Osteocyte (in vitro differentiated cells): ENCODE data around the gene LUZP2. TPM values are rescaled to one million over a fixed set of nuclear protein-coding genes. Genes with fewer than 3 reads are reported as not detected.

ENCODE experiments used
- DNase-seq: peaks from one replicate; pipeline ENCODE4 v3.0.0; 2021; ENCODE audit warnings: mixed read lengths; ENCODE audit not compliant: unreplicated experiment; ENCODE audit errors: extremely low spot score
- H3K27ac Mint-ChIP-seq: one replicate; pipeline ENCODE4 v1.8.0; 2021; ENCODE audit warnings: mild to moderate bottlenecking, mixed read lengths; ENCODE audit not compliant: unreplicated experiment
- H3K27me3 Mint-ChIP-seq: one replicate; pipeline ENCODE4 v1.8.0; 2021; ENCODE audit warnings: mixed read lengths; ENCODE audit not compliant: unreplicated experiment
- H3K36me3 Mint-ChIP-seq: one replicate; pipeline ENCODE4 v1.8.0; 2021; ENCODE audit warnings: mixed read lengths; ENCODE audit not compliant: unreplicated experiment
- H3K4me1 Mint-ChIP-seq: one replicate; pipeline ENCODE4 v1.8.0; 2021; ENCODE audit warnings: mixed read lengths; ENCODE audit not compliant: unreplicated experiment
- H3K4me3 Mint-ChIP-seq: one replicate; pipeline ENCODE4 v1.8.0; 2021; ENCODE audit warnings: mild to moderate bottlenecking, moderate library complexity, mixed read lengths; ENCODE audit not compliant: unreplicated experiment
- H3K9me3 Mint-ChIP-seq: one replicate; pipeline ENCODE4 v1.8.0; 2021; ENCODE audit warnings: mixed read lengths; ENCODE audit not compliant: unreplicated experiment
- CTCF ChIP-seq: fragments of 200-600 bp; sonication (generic); IDR thresholded peaks from 2 replicates; pipeline ENCODE4 v1.5.0; 2021; ENCODE audit warnings: antibody characterized with exemption, mild to moderate bottlenecking, moderate library complexity
- total RNA-seq: library from RNA; stranded (reverse); gene quantifications from 2 replicates; pipeline ENCODE4 v1.2.1, GENCODE V29; 2021

LUZP2 gene
- total RNA-seq, 1 donor from 2014 or later = 3.5 TPM

- Mint-ChIP-seq H3K27ac (no peak overlapping the region), H3K4me1 (peaks cover 16% of the 10 kb centered on the region), H3K27me3 (no peaks in the 10 kb centered on the region), H3K9me3 (peaks cover 23% of the 10 kb centered on the region), H3K36me3 (no peaks in the 10 kb centered on the region), H3K4me3 (no peak overlapping the region)
- no peak for DNase-seq
- no peak for TF ChIP-seq CTCF
Measured at GRCh38 chr11:24932110-24933000, 435.5 kb downstream of the LUZP2 start.

- Mint-ChIP-seq H3K36me3 (no peaks in the 10 kb centered on the region), H3K27ac (no peak overlapping the region), H3K27me3 (no peaks in the 10 kb centered on the region), H3K4me3 (no peak overlapping the region), H3K9me3 (peaks cover 11% of the 10 kb centered on the region), H3K4me1 (peaks cover 16% of the 10 kb centered on the region)
- no peak for TF ChIP-seq CTCF
- DNase-seq = no peak
Measured at GRCh38 chr11:24934733-24935439, 438.0 kb downstream of the LUZP2 start.

DNA sequence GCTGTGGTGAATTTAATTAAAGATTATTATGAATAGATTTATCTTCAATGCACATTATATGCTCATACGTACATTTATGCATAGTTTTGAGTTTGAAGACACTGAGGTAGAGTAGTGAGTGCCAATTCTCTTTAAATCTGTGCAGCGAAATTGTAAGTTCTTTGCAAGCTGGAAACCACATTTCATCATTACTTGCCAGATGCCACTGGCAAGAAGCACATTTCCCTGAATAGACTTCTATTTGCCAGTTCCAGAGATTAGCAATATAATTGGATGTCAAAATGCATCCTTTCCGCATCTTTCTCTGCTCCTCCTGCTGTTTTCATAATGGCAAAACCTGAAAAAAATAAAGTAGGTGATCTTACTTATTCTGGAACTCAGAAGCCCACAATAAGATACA, 448.0 kb downstream of the LUZP2 start:
- H3K27ac Mint-ChIP-seq = no peak overlapping the region
- H3K4me3 Mint-ChIP-seq = no peak overlapping the region
- no peaks in the 10 kb centered on the region for H3K4me1 Mint-ChIP-seq

DNA sequence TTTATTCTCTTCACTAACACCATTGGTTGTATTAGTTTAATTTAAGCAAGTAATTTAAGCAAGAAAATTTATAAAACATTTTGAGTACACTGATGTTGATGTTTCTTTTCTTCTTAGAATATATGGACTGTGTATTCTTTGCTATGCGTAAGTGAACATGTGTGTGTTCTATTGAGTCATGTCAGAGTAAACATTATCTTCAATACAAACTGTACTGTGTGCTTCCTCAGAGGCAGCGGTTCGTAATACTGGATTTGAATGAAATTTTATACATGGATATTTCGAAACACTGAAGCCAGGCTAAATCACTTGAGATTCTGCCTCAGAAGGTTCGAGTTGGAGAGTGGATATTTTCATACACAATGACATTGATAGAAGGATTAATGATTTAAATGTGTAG, 452.6 kb downstream of the LUZP2 start:
- H3K4me1 Mint-ChIP-seq = no peaks in the 10 kb centered on the region
- peaks cover 4% of the 10 kb centered on the region for H3K27me3 Mint-ChIP-seq
- TF ChIP-seq CTCF = no peak
- H3K4me3 Mint-ChIP-seq = no peak overlapping the region
- DNase-seq = no peak
- H3K27ac Mint-ChIP-seq = no peak overlapping the region
- H3K9me3 Mint-ChIP-seq = no peaks in the 10 kb centered on the region
- H3K36me3 Mint-ChIP-seq = no peaks in the 10 kb centered on the region

More for the DNA sequence above, 448.0 kb downstream of the LUZP2 start:
- no peak for DNase-seq
- H3K9me3 Mint-ChIP-seq = no peaks in the 10 kb centered on the region
- H3K27me3 Mint-ChIP-seq = peaks cover 3% of the 10 kb centered on the region
- H3K36me3 Mint-ChIP-seq = no peaks in the 10 kb centered on the region
- TF ChIP-seq CTCF = no peak

GRCh38 chr11:24963852-24964251, 467.0 kb downstream of the LUZP2 start:
- Mint-ChIP-seq H3K4me3 (no peak overlapping the region), H3K36me3 (no peaks in the 10 kb centered on the region), H3K4me1 (peaks cover 8% of the 10 kb centered on the region), H3K9me3 (peaks cover 13% of the 10 kb centered on the region), H3K27me3 (no peaks in the 10 kb centered on the region), H3K27ac (no peak overlapping the region)
- no peak for DNase-seq
- no peak for TF ChIP-seq CTCF
